ENCODE data around the gene NOP10.

DNA sequence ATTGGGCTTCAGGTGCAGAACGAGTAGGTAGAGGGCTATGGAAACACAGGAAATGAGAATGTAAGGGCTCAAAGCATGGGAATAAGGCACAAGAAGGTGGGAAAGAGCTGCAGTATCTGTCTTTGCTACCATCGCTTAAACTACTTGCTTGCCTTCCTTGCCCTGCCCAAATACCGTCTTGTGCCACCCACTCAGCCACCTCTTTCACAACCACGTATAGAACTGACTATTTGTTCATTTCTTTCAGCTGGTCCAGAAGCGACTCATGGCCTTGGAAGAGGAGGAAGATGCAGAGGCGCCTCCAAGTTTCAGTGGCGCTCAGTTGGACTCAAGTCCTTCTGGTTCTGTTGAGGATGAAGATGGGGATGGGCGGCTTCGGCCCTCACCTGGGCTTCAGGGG lies 12.3 kb upstream of the NOP10 start:
- TF ChIP-seq CTCF (optimal IDR thresholded peaks at IDR 0.05 in 1 of 3, IDR thresholded peaks at IDR 0.05 in 1 of 3, conservative IDR thresholded peaks at IDR 0.05 in 1 of 3; ENCODE audit: extremely low read depth in 1 of 3, insufficient read depth in 2 of 3, low read length in 3 of 3) (no peak), EZH2 (IDR thresholded peaks at IDR 0.05; ENCODE audit: low read length) (no peak)

Data from keratinocyte (primary cell).